ENCODE data around the gene VPS11.

VPS11 gene

GRCh38 chr11:119067371-119068222 is at the start of gene VPS11:
VPS11 (plus strand) TSS chr11:119067818; CDS start chr11:119067824, 6 bp downstream.
- peak within 1 kb of the TSS; percentile 57 to 97 (median 76) for H3K4me3 ChIP-seq
- peak within 1 kb of the TSS; percentile 57 to 92 (median 87) for H3K27ac ChIP-seq

- peak within 1 kb of the TSS; percentile 64 to 93 (median 82) for H3K4me3 ChIP-seq
- H3K27ac ChIP-seq: peak within 1 kb of the TSS; percentile 18 to 96 (median 93)
Measured at GRCh38 chr11:119018074-119018938, 49.3 kb upstream of the VPS11 start, which contains the start of the genes RPS25 and TRAPPC4. RPS25 (minus strand) TSS chr11:119018343; CDS start chr11:119018284, 59 bp downstream. TRAPPC4 (plus strand) TSS chr11:119018766; CDS start chr11:119018796, 30 bp downstream.

- Histone ChIP-seq H3K27ac (peak overlapping the region in 3 of 21 experiments; percentile 94), H3K4me3 (peak overlapping the region in 4 of 7 experiments; percentile 76 to 93 (median 84))
Measured at GRCh38 chr11:119019996-119020395, 47.6 kb upstream of the VPS11 start.

- Histone ChIP-seq H3K4me3 (no peak overlapping the region), H3K27ac (no peak overlapping the region)
Measured at GRCh38 chr11:119021631-119022030, 46.0 kb upstream of the VPS11 start.

- Histone ChIP-seq H3K27ac (no peak overlapping the region), H3K4me3 (no peak overlapping the region)
Measured at GRCh38 chr11:119023741-119024140, 43.9 kb upstream of the VPS11 start.

GRCh38 chr11:119024430-119025098 is 43.1 kb upstream of the VPS11 start:
- H3K4me3 ChIP-seq: no peak overlapping the region
- peak overlapping the region in 6 of 21 experiments; percentile 0 to 52 (median 14) for H3K27ac ChIP-seq

GRCh38 chr11:119025099-119025473 is 42.5 kb upstream of the VPS11 start:
- peak overlapping the region in 5 of 21 experiments; percentile 0 to 52 (median 23) for H3K27ac ChIP-seq

GRCh38 chr11:119025541-119025940 is 42.1 kb upstream of the VPS11 start:
- peak overlapping the region in 2 of 21 experiments; percentile 7 to 27 for H3K27ac ChIP-seq
- no peak overlapping the region for H3K4me3 ChIP-seq

More at GRCh38 chr11:119025099-119025473, 42.5 kb upstream of the VPS11 start:
- H3K4me3 ChIP-seq: no peak overlapping the region

GRCh38 chr11:119025978-119026766 is 41.4 kb upstream of the VPS11 start:
- H3K27ac ChIP-seq: peak overlapping the region in 1 of 21 experiments; percentile 6
- no peak overlapping the region for H3K4me3 ChIP-seq

- no peak overlapping the region for H3K4me3 ChIP-seq
Measured at GRCh38 chr11:119026970-119027369, 40.6 kb upstream of the VPS11 start.

GRCh38 chr11:119027561-119028345 is 39.9 kb upstream of the VPS11 start:
- Histone ChIP-seq H3K4me3 (no peak overlapping the region), H3K27ac (peak overlapping the region in 1 of 21 experiments; percentile 21)

More at GRCh38 chr11:119026970-119027369, 40.6 kb upstream of the VPS11 start:
- no peak overlapping the region for H3K27ac ChIP-seq

- Histone ChIP-seq H3K4me3 (no peak overlapping the region), H3K27ac (peak overlapping the region in 12 of 21 experiments; percentile 14 to 95 (median 86))
Measured at GRCh38 chr11:119028346-119029068, 39.1 kb upstream of the VPS11 start.

- H3K27ac ChIP-seq: peak overlapping the region in 14 of 21 experiments; percentile 14 to 95 (median 86)
Measured at GRCh38 chr11:119029069-119029339, 38.6 kb upstream of the VPS11 start.

GRCh38 chr11:119029340-119030028 is 38.1 kb upstream of the VPS11 start:
- Histone ChIP-seq H3K27ac (peak overlapping the region in 20 of 21 experiments; percentile 74 to 95 (median 86)), H3K4me3 (peak overlapping the region; percentile 64 to 80 (median 76))

More at GRCh38 chr11:119029069-119029339, 38.6 kb upstream of the VPS11 start:
- H3K4me3 ChIP-seq: no peak overlapping the region

GRCh38 chr11:119030029-119030328 is 37.6 kb upstream of the VPS11 start:
- Histone ChIP-seq H3K4me3 (peak overlapping the region; percentile 64 to 80 (median 76)), H3K27ac (peak overlapping the region; percentile 71 to 95 (median 85))

- H3K4me3 ChIP-seq: peak within 1 kb of the TSS; percentile 64 to 80 (median 76)
- peak within 1 kb of the TSS; percentile 71 to 95 (median 85) for H3K27ac ChIP-seq
Measured at GRCh38 chr11:119030329-119031047, 37.1 kb upstream of the VPS11 start, which contains the start of gene SLC37A4. SLC37A4 (minus strand) TSS chr11:119030877.
